ENCODE measurements around the gene CCNA2.

Gene CCNA2

DNA sequence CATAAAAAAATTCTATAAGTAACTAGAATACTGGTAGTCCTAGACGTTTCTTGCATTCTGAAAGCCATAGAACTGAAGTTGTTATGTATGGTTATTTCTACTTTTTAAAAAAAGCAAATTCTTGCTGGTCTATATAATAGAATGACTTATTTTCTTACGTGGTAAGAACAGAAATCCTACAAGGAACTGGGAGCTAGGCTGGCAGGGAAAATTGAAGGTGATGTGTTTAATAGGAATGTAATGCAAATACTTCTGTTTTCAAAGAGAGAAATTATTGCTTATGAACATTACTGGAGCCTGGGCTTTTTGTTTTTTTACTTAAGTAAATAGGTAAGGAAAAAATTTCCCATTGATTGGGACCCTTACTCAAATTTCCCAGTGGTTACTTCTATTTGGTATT, 8.9 kb downstream of the CCNA2 start:
- DNase-seq (ENCODE audit: low read depth), result no peak
- TF ChIP-seq, protein P1, sequence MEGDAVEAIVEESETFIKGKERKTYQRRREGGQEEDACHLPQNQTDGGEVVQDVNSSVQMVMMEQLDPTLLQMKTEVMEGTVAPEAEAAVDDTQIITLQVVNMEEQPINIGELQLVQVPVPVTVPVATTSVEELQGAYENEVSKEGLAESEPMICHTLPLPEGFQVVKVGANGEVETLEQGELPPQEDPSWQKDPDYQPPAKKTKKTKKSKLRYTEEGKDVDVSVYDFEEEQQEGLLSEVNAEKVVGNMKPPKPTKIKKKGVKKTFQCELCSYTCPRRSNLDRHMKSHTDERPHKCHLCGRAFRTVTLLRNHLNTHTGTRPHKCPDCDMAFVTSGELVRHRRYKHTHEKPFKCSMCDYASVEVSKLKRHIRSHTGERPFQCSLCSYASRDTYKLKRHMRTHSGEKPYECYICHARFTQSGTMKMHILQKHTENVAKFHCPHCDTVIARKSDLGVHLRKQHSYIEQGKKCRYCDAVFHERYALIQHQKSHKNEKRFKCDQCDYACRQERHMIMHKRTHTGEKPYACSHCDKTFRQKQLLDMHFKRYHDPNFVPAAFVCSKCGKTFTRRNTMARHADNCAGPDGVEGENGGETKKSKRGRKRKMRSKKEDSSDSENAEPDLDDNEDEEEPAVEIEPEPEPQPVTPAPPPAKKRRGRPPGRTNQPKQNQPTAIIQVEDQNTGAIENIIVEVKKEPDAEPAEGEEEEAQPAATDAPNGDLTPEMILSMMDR (IDR thresholded peaks at IDR 0.05; ENCODE audit: low read depth, low read length, missing control alignments), result no peak
- in situ Hi-C loops (cut with HindIII; ENCODE audit: low sequenced_read_pairs), result no loop called here
- no peak overlapping the region for H3K4me3 ChIP-seq (ENCODE audit: low read depth, low read length)

- no peak for DNase-seq (ENCODE audit: low read depth)
Measured at GRCh38 chr4:121811122-121811521, 12.6 kb downstream of the CCNA2 start.

GRCh38 chr4:121806411-121806810, 17.3 kb downstream of the CCNA2 start:
- in situ Hi-C loops (cut with HindIII; ENCODE audit: low sequenced_read_pairs), result no loop called here
- no peak overlapping the region for H3K4me3 ChIP-seq (ENCODE audit: low read depth, low read length)
- TF ChIP-seq, protein P1 (IDR thresholded peaks at IDR 0.05; ENCODE audit: low read depth, low read length, missing control alignments), result no peak
- no peak for DNase-seq (ENCODE audit: low read depth)

More at GRCh38 chr4:121811122-121811521, 12.6 kb downstream of the CCNA2 start:
- no peak overlapping the region for H3K4me3 ChIP-seq (ENCODE audit: low read depth, low read length)
- TF ChIP-seq, protein P1 (IDR thresholded peaks at IDR 0.05; ENCODE audit: low read depth, low read length, missing control alignments), result no peak
- in situ Hi-C loops (cut with HindIII; ENCODE audit: low sequenced_read_pairs), result no loop called here

DNA sequence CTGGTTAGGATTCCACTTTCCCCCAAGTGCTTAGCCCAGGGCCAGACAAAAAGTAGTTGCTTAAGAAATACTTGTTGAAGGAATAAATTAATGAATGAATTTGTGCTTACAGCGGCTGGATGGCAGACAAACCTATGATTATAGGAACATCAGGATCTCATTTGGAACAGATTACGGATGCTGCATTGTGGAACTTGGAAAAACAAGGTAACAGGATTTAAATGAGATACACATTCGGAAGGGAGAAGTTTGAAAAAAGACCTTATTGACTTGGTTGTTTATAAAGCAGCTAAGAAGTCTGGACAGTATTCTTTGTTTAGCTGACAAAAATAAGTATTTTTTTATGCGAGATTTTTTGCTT, 22.0 kb downstream of the CCNA2 start:
- in situ Hi-C loops (cut with HindIII; ENCODE audit: low sequenced_read_pairs), result no loop called here
- TF ChIP-seq, protein P1 (IDR thresholded peaks at IDR 0.05; ENCODE audit: low read depth, low read length, missing control alignments), result no peak
- DNase-seq (ENCODE audit: low read depth), result no peak

GRCh38 chr4:121800961-121801714, 22.5 kb downstream of the CCNA2 start, which contains the start of gene EXOSC9:
Gene EXOSC9, plus strand, starts transcription at chr4:121801323. Its CDS starts 102 bp downstream, at chr4:121801425.
- TF ChIP-seq, protein P1 (IDR thresholded peaks at IDR 0.05; ENCODE audit: low read depth, low read length, missing control alignments), result no peak
- peak within 1 kb of the TSS; percentile 96 for H3K4me3 ChIP-seq (ENCODE audit: low read depth, low read length)
- peak; percentile 92 for DNase-seq (ENCODE audit: low read depth)
- in situ Hi-C loops (cut with HindIII; ENCODE audit: low sequenced_read_pairs), result no loop called here

More for the DNA sequence above, 22.0 kb downstream of the CCNA2 start:
- H3K4me3 ChIP-seq (ENCODE audit: low read depth, low read length), result peak overlapping the region; percentile 96

- in situ Hi-C loops (cut with HindIII; ENCODE audit: low sequenced_read_pairs), result no loop called here
- TF ChIP-seq, protein P1 (IDR thresholded peaks at IDR 0.05; ENCODE audit: low read depth, low read length, missing control alignments), result no peak
- no peak for DNase-seq (ENCODE audit: low read depth)
- H3K4me3 ChIP-seq (ENCODE audit: low read depth, low read length), result peak overlapping the region; percentile 96
Measured at GRCh38 chr4:121800638-121800960, 23.1 kb downstream of the CCNA2 start.
